Esophagus mucosa (tissue), 1 donor: Measurements from ENCODE around the gene BTBD19. TPM values are rescaled to one million over a fixed set of nuclear protein-coding genes. Genes with fewer than 3 reads are reported as not detected.
"Not testable (repeated sequence)": the region's sequence is repeated elsewhere in the genome, so short reads cannot be mapped to it uniquely, and the experiment has no call there.

Experiments
- ATAC-seq: fragments of 200-7000 bp; cut with Tn5 transposase; one replicate; pipeline ENCODE4 v1.9.1; 2020
- total RNA-seq: library from RNA; stranded (reverse); gene quantifications from one replicate; pipeline ENCODE4 v1.2.4, GENCODE V29; 2023
- donor health status: DM: yes; HTN: yes; CAD: no.

BTBD19 gene
- total RNA-seq, 1 donor from 2014 or later = 2.4 TPM

DNA sequence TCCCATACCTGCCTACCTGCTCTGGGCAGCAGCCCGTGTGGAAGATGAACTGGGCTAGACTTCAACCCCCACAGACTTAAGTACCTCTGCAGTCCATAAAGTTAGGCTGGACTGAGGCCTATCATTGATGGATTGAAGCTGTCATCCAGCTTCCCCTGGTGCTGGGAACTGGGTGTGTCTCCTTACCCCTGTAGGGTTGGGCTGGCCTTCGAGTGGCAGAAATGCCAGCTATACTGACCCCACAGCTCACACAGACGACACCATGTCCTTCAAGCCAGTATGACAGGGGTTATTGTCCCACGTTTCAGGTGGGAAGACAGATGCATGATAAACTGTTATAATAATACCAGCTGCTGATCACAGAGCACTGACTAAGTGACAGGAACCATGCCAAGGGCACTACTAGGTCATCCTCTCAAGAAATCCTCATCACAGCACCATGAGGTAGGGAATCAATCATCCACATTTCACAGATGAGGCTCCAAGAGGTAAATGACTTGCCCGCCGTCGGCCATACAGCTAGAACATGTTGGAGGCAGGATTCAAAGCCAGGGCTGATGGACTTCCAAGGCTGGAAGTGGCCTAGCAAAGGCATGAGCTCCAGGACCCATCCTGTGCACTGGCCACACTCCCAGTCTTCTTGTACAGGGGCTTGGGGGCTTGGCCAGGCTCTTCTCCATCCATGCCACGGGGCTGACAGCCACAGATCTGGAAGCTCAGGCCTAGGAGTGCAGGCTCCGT lies 20.0 kb upstream of the BTBD19 start, which contains the start of gene BEST4:
TSS of gene BEST4 (minus strand) at position 51 of the 741 bp plus-strand sequence. CDS start 465 bp downstream, outside the sequence.
- ATAC-seq = no peak

DNA sequence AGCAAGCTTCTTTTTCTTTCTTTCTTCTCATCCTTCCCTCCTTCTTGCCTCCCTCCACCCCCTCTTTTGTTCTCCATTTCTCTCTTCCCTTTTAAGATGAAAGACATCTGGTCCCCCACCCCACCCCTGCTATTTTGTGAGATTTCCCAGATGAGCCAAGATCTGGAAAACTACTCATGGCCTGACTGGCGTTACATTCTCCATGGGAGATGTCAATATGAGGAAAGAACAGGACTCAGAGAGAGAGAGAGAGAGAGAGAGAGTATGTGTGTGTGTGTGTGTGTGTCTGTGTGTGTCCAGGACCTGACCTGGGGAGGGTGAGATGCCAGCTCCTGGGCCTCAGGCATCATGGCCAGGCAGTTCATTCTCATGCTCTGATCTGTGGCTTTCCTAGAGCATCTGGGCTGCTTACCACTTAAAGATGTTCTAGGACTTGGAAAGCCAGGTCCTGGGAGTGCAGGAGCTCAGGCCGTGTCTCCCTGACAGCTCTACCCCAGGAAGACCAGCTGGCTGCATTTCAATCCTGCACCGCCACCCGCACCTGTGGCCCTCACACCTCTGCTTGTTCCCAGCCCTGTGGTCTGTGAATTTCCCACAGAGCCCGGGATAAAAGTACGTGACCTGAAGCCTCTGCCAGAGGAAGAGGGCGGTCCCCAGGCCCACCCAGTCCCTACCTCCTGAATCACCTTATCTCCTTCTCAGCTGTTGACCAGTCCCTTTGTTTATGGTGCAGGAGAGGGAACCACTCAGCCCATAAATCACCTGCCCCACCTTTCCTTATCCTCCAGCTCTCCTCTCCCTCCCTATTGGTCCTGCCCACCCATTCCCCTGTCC lies 17.1 kb upstream of the BTBD19 start:
- no peak for ATAC-seq

DNA sequence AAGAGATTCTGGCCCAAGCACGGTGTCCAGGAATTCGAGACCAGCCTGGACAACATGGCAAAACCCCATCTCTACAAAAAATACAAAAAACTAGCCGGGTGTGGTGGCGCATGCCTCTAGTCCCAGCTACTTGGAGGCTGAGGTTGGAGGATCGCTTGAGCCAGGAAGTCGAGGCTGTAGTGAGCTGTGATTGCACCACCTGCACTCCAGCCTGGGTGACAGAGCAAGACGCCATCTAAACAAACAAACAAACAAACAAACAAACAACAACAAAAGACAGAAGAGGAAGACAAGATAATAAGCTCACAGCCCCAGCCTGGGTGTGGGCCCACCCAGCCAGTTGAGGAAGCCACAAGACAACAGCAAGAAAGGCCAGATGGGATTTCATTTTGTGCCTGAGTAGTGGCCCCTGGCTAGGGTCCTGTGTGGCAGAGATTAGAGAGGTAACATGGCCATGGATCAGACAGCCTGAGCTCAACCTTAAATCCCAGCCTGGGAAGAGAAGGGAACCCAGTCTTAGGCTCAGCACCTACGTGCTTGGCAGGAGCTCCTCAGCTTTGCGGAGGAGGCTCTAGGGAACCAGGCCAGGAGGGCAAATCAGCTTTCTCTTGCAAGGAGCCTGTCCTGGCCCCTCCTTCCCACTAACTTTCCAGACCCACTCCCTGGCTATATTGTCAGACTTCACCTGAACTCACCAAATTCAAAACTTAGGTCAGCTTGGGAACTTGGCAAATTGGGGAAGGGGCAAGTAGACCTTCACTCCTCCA lies 15.4 kb upstream of the BTBD19 start:
- ATAC-seq = no peak

DNA sequence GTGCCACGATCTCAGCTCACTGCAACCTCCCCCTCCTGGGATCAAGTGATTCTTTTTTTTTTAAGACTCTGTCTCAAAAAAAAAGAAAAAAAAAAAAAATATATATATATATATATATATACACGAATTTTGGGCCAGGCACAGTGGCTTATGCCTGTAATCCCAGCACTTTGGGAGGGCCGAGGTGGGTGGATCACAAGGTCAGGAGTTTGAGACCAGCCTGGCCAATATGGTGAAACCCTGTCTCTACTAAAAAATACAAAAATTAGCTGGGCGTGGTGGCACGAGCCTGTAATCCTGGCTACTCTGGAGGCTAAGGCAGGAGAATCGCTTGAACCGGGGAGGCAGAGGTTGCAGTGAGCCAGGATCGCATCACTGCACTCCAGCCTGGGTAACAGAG lies 10.4 kb upstream of the BTBD19 start:
- ATAC-seq = not testable (repeated sequence)

- ATAC-seq = no peak
These were observed 9.6 kb upstream of the BTBD19 start for GRCh38 chr1:44798481-44799365.

GRCh38 chr1:44799770-44800584 lies 8.3 kb upstream of the BTBD19 start, which contains the start of gene PLK3:
PLK3 (plus strand) TSS chr1:44800377; CDS start chr1:44800464, 87 bp downstream.
- peak; percentile 92 for ATAC-seq

DNA sequence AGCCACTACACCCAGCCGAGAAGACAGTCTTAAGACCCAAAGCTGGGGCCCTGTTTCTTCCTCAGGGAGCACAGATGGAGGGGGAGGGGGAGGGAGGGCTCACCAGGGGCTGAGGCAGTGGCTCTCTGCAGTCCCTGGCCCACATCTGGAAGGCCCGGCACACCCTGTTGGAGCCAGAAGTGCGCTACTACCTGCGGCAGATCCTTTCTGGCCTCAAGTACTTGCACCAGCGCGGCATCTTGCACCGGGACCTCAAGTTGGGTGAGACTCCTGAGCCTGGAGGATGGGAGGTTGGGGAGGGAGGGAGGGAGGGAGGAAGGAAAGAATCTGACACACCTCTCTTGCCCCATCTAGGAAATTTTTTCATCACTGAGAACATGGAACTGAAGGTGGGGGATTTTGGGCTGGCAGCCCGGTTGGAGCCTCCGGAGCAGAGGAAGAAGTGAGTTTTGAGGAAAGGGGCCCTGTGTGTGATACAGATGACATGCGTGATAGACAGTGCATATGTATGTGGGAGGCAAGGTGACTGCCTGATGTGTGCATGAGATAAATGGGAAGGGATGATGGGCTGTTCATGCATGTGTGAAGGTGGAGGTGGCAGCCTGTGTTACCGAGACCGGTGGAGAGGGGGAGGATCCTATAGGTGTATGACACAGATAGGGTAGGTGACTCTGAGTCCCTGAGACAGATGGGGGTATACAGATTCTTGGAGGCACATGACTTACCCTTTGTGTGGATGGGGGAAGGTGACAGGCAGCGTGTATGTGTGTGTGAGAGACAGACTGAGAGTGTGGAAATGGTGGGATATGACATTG lies 6.6 kb upstream of the BTBD19 start:
- no peak for ATAC-seq

DNA sequence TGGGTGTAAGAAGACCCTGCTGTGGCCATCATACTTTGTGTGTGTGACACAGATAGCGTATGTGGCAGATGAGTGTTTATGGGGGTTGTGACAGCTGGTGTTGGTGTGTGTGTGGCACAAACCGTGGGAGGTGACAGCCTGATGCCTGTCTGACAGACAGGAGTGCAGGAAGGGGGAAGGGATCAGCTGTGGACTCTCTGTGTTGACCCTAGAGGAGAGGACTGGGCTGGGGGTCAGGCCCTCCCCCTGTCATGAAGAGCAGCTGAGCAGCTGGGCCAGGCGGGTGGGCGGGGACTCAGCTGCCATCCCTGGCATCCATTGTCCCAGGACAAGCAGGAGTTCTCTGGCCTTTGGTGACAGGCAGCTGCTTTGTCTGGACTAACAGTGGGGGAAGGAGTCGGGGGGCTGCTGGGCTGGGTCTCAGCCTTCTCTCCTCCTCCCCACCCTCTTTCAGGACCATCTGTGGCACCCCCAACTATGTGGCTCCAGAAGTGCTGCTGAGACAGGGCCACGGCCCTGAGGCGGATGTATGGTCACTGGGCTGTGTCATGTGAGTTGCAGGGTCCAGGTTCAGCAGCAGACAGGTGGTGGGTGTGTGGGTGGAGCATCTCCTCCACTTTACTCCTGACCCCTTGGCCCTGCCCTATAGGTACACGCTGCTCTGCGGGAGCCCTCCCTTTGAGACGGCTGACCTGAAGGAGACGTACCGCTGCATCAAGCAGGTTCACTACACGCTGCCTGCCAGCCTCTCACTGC lies 5.8 kb upstream of the BTBD19 start:
- no peak for ATAC-seq

GRCh38 chr1:44803062-44803311 lies 5.3 kb upstream of the BTBD19 start:
- no peak for ATAC-seq

DNA sequence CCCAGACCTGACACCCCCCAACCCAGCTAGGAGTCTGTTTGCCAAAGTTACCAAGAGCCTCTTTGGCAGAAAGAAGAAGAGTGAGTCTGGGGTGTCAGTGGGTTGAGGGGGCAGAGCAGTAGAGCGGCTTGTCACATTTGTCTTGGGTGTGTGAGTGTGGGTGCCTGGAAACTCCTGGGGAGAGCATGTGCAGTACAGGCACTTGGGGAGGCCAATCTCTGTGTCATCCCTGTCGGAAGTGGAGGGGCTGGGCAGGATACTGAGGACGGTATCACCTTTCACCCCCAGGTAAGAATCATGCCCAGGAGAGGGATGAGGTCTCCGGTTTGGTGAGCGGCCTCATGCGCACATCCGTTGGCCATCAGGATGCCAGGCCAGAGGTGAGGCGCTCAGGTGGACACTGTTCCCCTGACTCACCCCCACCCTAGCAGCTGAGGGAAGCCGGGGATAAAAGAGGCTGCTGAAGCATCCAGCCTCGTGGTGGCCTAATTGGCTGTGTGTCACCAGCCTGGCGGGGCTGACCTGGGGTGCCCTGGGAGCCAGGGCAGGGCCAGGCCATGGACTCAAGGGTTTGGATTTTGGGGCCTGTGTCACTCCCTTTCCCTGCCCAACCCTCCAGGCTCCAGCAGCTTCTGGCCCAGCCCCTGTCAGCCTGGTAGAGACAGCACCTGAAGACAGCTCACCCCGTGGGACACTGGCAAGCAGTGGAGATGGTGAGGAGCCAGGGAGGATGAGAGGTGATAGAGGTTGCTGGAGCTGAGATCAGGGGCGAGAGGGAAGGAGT lies 4.8 kb upstream of the BTBD19 start:
- peak; percentile 3 for ATAC-seq

- ATAC-seq = no peak
These were observed 2.9 kb upstream of the BTBD19 start for GRCh38 chr1:44805311-44806024.

DNA sequence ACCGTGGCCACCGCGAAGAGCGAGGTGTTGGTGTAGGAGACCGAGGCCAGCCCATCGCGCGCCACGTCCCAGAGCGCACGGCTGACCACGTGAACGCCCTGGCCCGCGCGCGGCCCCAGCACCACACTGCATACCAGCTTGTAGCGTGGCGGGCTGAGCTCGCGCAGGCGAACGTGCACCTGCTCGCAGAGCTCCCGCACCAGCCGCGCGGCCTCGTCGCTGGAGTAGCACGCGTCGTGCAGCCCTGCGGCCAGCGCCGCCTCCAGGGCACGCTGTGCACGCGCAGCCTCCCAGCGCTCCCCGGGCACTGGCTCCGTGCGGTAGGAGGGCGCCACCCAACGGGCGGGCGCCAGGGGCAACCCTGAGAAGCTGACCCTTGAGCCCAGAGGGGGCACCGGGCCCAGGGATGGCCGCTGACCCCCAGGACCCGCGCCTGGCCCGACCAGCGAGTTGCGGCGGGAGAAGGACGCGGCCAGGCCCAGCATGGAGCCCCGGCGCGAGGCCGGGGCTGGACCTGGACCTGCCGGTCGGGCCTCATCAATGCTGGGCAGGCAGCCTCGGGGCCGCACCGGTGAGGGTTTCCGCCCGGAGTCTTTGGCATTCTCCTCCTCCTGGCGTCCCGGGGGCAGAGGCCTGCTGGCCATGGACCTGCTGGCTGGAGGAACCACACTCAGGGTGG lies 2.2 kb upstream of the BTBD19 start:
- no peak for ATAC-seq

- ATAC-seq = no peak
These were observed 1.5 kb upstream of the BTBD19 start, which contains the start of gene DYNLT4 for GRCh38 chr1:44806704-44807363. DYNLT4 (minus strand) TSS chr1:44807351; CDS start chr1:44806668, 683 bp downstream.

DNA sequence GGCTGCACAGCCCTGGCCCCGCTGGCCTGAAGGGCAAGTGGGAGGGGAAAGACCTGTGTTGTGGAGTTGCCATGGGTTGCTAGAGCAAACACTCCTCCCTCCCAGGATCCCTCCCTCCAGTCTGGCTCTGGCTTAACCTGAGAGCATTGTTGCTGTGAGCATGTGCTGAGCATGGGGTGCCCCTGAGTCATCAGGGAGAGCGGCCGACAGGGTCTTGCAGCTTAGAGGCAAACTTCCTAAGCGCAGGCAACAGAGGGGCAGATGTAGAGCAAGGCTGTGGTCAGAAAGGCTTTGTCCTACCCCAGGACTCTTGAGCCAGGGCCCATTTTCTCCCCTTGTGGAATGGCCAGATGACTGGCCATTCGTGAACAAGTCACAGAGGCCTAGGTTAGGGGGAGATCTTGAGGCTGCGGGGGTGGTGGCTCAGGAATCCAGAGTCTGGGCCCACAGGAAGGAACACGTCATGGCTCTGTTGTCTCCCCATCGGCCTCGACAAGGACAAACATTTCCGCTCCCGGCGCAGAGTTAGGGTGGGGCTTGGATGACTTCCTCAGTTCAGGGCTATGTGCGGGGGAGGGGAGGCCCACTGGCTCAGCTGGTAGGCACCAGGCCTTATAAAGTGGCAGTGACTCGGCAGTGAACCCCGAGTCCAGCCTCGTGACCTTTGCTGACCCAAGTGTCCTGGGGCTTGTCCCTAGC lies 810 bp upstream of the BTBD19 start:
- ATAC-seq = peak; percentile 83

DNA sequence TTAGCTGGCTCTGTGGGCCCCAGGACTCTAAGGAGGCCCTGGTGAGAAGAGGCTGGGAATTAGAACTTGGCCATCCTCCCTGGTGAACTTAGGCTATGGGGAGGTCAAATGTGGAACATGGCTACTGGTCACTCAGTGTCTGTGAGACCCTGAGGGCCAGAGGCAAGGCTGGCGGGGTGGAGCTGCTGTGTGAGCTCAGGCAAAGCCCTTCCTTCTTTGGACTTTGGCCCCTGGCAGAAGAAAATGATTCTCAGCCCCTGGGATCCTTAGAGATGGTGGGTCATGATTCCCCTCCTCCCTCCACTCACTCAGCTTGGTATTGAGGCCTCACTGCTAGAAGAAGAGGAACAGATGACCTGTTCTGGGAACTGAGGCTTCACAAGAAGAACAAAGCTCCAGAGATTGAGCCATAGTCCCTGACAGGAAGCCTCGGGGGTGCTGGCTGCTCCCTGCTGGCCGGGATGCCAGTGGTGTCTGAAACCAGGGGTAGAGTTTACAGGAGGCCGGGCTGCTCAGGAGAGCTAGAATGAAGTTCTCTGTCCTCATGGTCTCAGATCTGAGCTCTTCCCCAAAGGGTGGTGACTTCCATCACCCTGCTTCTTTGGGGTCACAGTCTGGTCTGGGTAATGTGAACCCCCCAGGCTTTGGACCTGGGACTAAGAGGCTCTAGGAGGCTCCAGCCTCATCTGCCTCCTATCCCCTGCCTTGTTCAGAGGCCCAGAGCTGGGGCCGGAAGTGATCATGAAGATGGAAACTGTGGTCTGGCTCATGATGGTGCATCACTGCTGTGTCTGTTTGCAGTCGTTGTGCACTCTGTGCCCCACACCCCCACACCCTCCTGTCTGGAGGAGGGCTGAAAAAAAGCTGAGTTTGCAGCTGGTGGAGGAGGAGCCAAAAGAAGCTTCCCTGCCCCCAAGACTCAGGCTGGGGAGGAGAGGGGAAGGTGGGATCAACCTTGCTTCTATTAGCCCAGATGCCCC lies 905 bp downstream of the BTBD19 start:
- no peak for ATAC-seq
